ENCODE measurements around the gene ANKHD1.
"Not testable (repeated sequence)": the region's sequence is repeated elsewhere in the genome, so short reads cannot be mapped to it uniquely, and the experiment has no call there.

ANKHD1 gene

DNA sequence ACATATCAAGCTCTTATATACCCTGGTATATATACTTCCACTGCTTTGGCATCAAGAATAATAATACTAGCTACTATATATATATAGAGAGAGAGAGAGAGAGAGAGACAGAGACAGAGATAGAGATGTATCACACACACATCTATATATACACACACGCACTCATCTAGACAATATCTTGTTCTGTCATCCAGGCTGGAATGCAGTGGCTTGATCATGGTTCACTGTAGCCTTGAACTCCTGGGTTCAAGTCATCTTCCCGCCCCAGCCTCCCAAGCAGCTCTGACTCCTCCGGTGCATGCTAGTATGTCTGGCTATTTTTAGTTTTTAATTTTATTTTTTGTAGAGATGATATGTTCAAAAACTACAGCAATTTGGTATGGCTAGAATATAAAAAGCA lies 22.5 kb downstream of the ANKHD1 start:
- no peak for DNase-seq (ENCODE audit: low read depth in 1 of 2, low spot score in 1 of 2)
- Histone ChIP-seq H3K4me3 (replicated peaks; ENCODE audit: insufficient read depth, low read length) (no peak overlapping the region), H3K27ac (replicated peaks) (no peak overlapping the region), H3K27me3 (ENCODE audit: insufficient read depth, poor library complexity, severe bottlenecking) (no peaks in the 10 kb centered on the region)
- TF ChIP-seq GABPA (IDR thresholded peaks at IDR 0.05; ENCODE audit: low read depth) (no peak), CTCF (IDR thresholded peaks at IDR 0.05; ENCODE audit: insufficient read depth, low read length) (no peak), SPI1 (IDR thresholded peaks at IDR 0.05; ENCODE audit: borderline replicate concordance, low read depth) (no peak), POLR2AphosphoS5 (IDR thresholded peaks at IDR 0.05; ENCODE audit: low read depth) (no peak), REST (IDR thresholded peaks at IDR 0.05; ENCODE audit: insufficient replicate concordance, low read depth) (no peak)

GRCh38 chr5:140427726-140428125 lies 26.1 kb downstream of the ANKHD1 start:
- not testable (repeated sequence) for H3K27me3 ChIP-seq (ENCODE audit: insufficient read depth, poor library complexity, severe bottlenecking); H3K27ac ChIP-seq (replicated peaks); DNase-seq (ENCODE audit: low read depth in 1 of 2, low spot score in 1 of 2); H3K4me3 ChIP-seq (replicated peaks; ENCODE audit: insufficient read depth, low read length)

GRCh38 chr5:140429724-140430123 lies 28.1 kb downstream of the ANKHD1 start:
- no peak overlapping the region for H3K27ac ChIP-seq (replicated peaks)
- no peaks in the 10 kb centered on the region for H3K27me3 ChIP-seq (ENCODE audit: insufficient read depth, poor library complexity, severe bottlenecking)
- H3K4me3 ChIP-seq (replicated peaks; ENCODE audit: insufficient read depth, low read length), result no peak overlapping the region
- no peak for DNase-seq (ENCODE audit: low read depth in 1 of 2, low spot score in 1 of 2)
- TF ChIP-seq REST (IDR thresholded peaks at IDR 0.05; ENCODE audit: insufficient replicate concordance, low read depth) (no peak), SPI1 (IDR thresholded peaks at IDR 0.05; ENCODE audit: borderline replicate concordance, low read depth) (no peak), GABPA (IDR thresholded peaks at IDR 0.05; ENCODE audit: low read depth) (no peak)

DNA sequence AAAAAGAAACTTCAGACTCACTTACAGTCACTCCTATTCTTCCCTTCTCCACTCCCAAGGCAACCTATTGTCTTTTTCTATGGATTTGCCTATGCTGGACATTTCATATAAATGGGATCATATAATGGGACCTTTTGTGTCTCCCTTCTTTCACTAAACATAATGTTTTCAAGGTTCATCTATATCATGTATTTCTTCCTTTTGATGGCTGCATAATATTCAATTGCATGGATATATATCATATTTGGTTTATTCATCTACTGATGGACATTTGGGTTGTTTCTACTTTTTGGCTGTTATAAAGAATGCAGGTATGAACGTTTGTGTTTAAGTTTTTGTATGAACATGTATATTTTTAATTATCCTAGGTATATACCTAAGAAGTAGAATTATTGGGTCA lies 30.6 kb downstream of the ANKHD1 start:
- DNase-seq (ENCODE audit: low read depth in 1 of 2, low spot score in 1 of 2), result no peak

More for the DNA sequence above, 30.6 kb downstream of the ANKHD1 start:
- TF ChIP-seq SPI1 (IDR thresholded peaks at IDR 0.05; ENCODE audit: borderline replicate concordance, low read depth) (no peak), CTCF (IDR thresholded peaks at IDR 0.05; ENCODE audit: insufficient read depth, low read length) (no peak), POLR2AphosphoS5 (IDR thresholded peaks at IDR 0.05; ENCODE audit: low read depth) (no peak), GABPA (IDR thresholded peaks at IDR 0.05; ENCODE audit: low read depth) (no peak)
- Histone ChIP-seq H3K4me3 (replicated peaks; ENCODE audit: insufficient read depth, low read length) (no peak overlapping the region), H3K27ac (replicated peaks) (no peak overlapping the region), H3K27me3 (ENCODE audit: insufficient read depth, poor library complexity, severe bottlenecking) (no peaks in the 10 kb centered on the region)
